Coronary artery (tissue), 2 donors: ENCODE measurements around the gene TTLL12.

ENCODE experiments used
- DNase-seq: peaks from one replicate; pipeline ENCODE4 v3.0.0-alpha.2; 2017; ENCODE audit warnings: low spot score
- H3K27ac ChIP-seq, 2 donors: fragments of 200-600 bp; sonication (generic); one replicate each; pipeline ENCODE4 v1.5.1; 2016 to 2019
- H3K4me3 ChIP-seq: fragments of 200-600 bp; sonication (generic); 2 replicates; pipeline ENCODE4 v1.5.1; 2016; ENCODE audit warnings: mild to moderate bottlenecking, moderate library complexity
- TF ChIP-seq, protein P1 (sequence below): fragments of 200-600 bp; sonication (generic); IDR thresholded peaks from one replicate; pipeline ENCODE4 v1.5.1; 2019; ENCODE audit warnings: antibody characterized with exemption

Gene TTLL12

GRCh38 chr22:43203471-43203981 is 16.6 kb upstream of the TTLL12 start:
- H3K27ac ChIP-seq: no peak overlapping the region
- DNase-seq: no peak

GRCh38 chr22:43202756-43203410 is 15.9 kb upstream of the TTLL12 start:
- Histone ChIP-seq H3K4me3 (no peak overlapping the region), H3K27ac (no peak overlapping the region)
- DNase-seq: no peak
- TF ChIP-seq, protein P1, sequence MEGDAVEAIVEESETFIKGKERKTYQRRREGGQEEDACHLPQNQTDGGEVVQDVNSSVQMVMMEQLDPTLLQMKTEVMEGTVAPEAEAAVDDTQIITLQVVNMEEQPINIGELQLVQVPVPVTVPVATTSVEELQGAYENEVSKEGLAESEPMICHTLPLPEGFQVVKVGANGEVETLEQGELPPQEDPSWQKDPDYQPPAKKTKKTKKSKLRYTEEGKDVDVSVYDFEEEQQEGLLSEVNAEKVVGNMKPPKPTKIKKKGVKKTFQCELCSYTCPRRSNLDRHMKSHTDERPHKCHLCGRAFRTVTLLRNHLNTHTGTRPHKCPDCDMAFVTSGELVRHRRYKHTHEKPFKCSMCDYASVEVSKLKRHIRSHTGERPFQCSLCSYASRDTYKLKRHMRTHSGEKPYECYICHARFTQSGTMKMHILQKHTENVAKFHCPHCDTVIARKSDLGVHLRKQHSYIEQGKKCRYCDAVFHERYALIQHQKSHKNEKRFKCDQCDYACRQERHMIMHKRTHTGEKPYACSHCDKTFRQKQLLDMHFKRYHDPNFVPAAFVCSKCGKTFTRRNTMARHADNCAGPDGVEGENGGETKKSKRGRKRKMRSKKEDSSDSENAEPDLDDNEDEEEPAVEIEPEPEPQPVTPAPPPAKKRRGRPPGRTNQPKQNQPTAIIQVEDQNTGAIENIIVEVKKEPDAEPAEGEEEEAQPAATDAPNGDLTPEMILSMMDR: no peak

More at GRCh38 chr22:43203471-43203981, 16.6 kb upstream of the TTLL12 start:
- no peak overlapping the region for H3K4me3 ChIP-seq
- TF ChIP-seq, protein P1: no peak

DNA sequence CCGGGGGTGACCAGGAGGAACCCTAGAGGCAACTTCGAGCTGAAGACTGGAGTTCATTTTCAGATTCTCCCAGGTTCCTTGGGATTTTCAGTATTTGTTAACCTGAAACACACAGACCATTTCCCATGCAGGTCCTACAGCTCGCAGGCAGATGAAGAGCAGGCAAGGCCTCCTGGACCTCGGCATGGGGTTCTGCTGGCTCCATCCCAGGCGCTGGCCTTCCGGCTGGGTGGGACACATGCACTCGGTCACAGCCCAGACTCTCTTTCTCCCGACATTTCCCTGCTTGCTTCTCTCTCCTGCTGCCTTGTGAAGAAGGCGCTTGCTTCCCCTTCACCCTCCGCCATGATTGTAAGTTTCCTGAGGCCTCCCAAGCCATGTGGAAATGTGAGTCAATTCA is 15.4 kb upstream of the TTLL12 start:
- no peak overlapping the region for H3K4me3 ChIP-seq
- no peak for DNase-seq
- H3K27ac ChIP-seq: no peak overlapping the region
- TF ChIP-seq, protein P1: no peak

GRCh38 chr22:43201486-43202219 is 14.7 kb upstream of the TTLL12 start:
- Histone ChIP-seq H3K4me3 (no peak overlapping the region), H3K27ac (no peak overlapping the region)
- DNase-seq: no peak
- TF ChIP-seq, protein P1: no peak

GRCh38 chr22:43200555-43200954 is 13.6 kb upstream of the TTLL12 start:
- no peak overlapping the region for H3K27ac ChIP-seq
- DNase-seq: no peak
- TF ChIP-seq, protein P1: no peak
- no peak overlapping the region for H3K4me3 ChIP-seq

- H3K4me3 ChIP-seq: no peak overlapping the region
- no peak overlapping the region for H3K27ac ChIP-seq
- no peak for DNase-seq
- TF ChIP-seq, protein P1: no peak
Measured at GRCh38 chr22:43200031-43200430, 13.1 kb upstream of the TTLL12 start.
